ENCODE results near the gene TSPAN15. TPM values are rescaled to one million over a fixed set of nuclear protein-coding genes. Genes with fewer than 3 reads are reported as not detected.

Gene TSPAN15
- 1.6 and 4.4 TPM in 2 replicates for total RNA-seq

GRCh38 chr10:69451209-69451783 lies at the start of gene TSPAN15:
TSS of gene TSPAN15 (plus strand) at chr10:69451465. CDS start at chr10:69451595, 130 bp downstream.

DNA sequence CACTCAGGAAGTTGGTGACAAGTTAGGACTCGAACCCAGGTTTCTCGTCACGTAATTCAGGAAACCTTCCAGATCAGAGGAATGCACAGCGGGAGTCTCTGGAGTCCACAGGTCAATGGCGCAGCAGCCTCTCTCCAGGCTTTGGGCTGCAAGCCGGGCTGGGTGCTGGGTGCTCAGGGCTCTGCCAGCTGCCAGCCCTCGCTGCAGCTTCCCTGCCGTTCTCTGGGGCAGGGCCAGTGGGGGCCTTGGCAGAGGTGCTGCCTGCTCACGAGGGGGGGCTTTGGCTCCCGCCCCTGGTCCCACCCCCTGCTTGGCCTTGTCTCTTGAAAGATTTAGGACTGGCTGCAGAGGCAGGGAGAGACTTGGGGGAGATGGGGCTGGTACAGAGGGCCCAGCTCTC lies 34.6 kb upstream of the TSPAN15 start, which contains the start of gene TACR2:
TACR2 (minus strand) TSS at position 224 of the 400 bp plus-strand sequence. CDS start 595 bp downstream, outside the sequence.

Other genes with a start within 250 kb of the TSPAN15 start
- 0.13 TPM in 1 of 2 replicates, not detected in the other for gene HKDC1, start 231.1 kb upstream of the TSPAN15 start, total RNA-seq
- gene HK1, start 173.0 kb upstream of the TSPAN15 start, total RNA-seq, result 59.2 and 97.6 TPM in 2 replicates
- 0.26 TPM in 1 of 2 replicates, not detected in the other for gene TACR2, start 34.5 kb upstream of the TSPAN15 start, total RNA-seq
- gene NEUROG3, start 122.0 kb downstream of the TSPAN15 start, total RNA-seq, result not detected in 2 replicates
- 0.65 TPM in 1 of 2 replicates, not detected in the other for gene FAM241B, start 178.8 kb downstream of the TSPAN15 start, total RNA-seq

Measured in epithelial cell of alveolus of lung (primary cell).